ENCODE measurements around the gene HSD17B7. TPM values are rescaled to one million over a fixed set of nuclear protein-coding genes. Genes with fewer than 3 reads are reported as not detected.

The HSD17B7 gene
- total and polyA plus RNA-seq, 2 of the 8 experiments (the other 6 are each of a cell fraction or from before 2014, with no cell fraction given) = 31.0 to 37.8 TPM

DNA sequence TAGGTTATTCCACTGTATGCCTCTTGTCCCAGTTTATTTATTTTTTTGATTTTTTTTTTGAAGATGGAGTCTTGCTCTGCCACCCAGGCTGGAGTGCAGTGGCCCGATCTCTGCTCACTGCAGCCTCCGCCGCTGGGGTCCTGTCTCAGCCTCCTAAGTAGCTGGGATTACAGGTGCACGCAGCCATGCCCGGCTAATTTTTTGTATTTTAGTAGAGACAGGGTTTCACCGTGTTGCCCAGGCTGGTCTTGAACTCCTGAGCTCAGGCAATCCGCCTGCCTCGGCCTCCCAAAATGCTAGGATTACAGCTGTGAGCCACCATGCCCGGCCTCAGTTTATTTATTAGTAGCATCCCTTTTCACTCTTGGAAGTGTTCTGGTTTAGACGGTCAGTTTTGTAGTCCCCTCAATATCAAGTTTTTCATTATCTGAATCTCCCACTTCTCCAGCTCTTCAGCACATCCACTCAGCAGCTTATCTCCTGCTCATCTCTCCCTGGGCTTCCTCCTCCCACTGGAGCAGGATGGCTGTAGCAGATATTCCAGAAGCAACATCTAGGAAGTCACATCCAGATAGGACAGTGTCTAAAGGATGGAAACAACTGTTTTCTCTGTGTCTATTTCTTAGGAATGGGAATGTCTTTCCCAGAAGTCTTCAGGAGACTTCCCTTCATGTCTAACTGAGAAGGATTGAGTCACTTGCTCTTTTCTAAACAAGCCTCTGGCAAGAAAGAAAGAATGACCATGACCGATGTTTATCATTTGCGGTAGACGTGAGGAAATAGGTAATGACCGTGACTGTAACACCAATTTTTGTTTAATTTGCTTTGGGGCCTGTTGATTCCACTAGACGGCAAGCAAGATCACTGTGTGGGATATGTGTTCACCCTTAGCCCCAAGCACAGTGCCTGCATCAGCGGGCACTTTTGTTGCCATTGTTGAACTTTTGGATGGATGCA lies 56.0 kb downstream of the HSD17B7 start:
- no peak overlapping the region for H3K9ac ChIP-seq (replicated peaks in 1 of 4; ENCODE audit: extremely low read depth in 1 of 4, low read depth in 3 of 4, low read length in 3 of 4)
- no peaks in the 10 kb centered on the region for H3K27me3 ChIP-seq (replicated peaks in 1 of 4; ENCODE audit: control insufficient read depth in 3 of 4, extremely low read depth in 1 of 4, insufficient read depth in 3 of 4, low read length in 3 of 4)
- H3K4ac ChIP-seq (replicated peaks; ENCODE audit: insufficient read length, low read depth, low read length) = no peak overlapping the region
- no peak overlapping the region for H2BK15ac ChIP-seq (ENCODE audit: low read length)
- H3K4me3 ChIP-seq (ENCODE audit: extremely low read depth in 1 of 4, insufficient read depth in 2 of 4, low read depth in 3 of 4, low read length in 4 of 4) = no peak overlapping the region
- H3K79me2 ChIP-seq (ENCODE audit: control insufficient read depth in 1 of 2, insufficient read depth in 2 of 2, low read length in 2 of 2) = no peaks in the 10 kb centered on the region
- DNase-seq (ENCODE audit: low read depth in 1 of 2, low spot score in 2 of 2) (no peak), FAIRE-seq (no peak)
- no peak overlapping the region for H2BK12ac ChIP-seq (ENCODE audit: low read depth, low read length)
- no peaks in the 10 kb centered on the region for H4K20me1 ChIP-seq (replicated peaks in 1 of 2; ENCODE audit: control insufficient read depth in 1 of 2, insufficient read depth in 2 of 2, low read length in 2 of 2)
- no peak overlapping the region for H3K56ac ChIP-seq (replicated peaks; ENCODE audit: insufficient read length, low read depth, low read length)
- H3K4me1 ChIP-seq (replicated peaks in 1 of 4; ENCODE audit: control insufficient read depth in 3 of 4, insufficient read depth in 4 of 4, low read length in 3 of 4) = no peaks in the 10 kb centered on the region
- peak overlapping the region; percentile 90; the same call in 1 of the 2 replicates for H2AFZ ChIP-seq (ENCODE audit: low read length)
- ChIA-PET CTCF (ENCODE audit: partially characterized antibody) (interaction anchor here (1.3 to 3.2 kb wide), 6 partner anchors 10 to 470 kb away, joined by 4 to 26 read pairs (median 6); partner anchors contain the start of genes CCDC190 and RGS4), POLR2A (ENCODE audit: partially characterized antibody) (no interaction called here)
- no peak overlapping the region for H4K91ac ChIP-seq (replicated peaks; ENCODE audit: insufficient read length, low read length)
- no peak overlapping the region for H3K14ac ChIP-seq (ENCODE audit: insufficient read length)
- H3K18ac ChIP-seq (ENCODE audit: extremely low read depth, low read length) = no peak overlapping the region
- no peaks in the 10 kb centered on the region for H3K79me1 ChIP-seq (ENCODE audit: low read depth, low read length)
- H2BK120ac ChIP-seq (replicated peaks; ENCODE audit: low read depth, low read length) = no peak overlapping the region
- no peak overlapping the region for H3K23ac ChIP-seq (ENCODE audit: insufficient read length)
- H3K36me3 ChIP-seq (ENCODE audit: control insufficient read depth in 2 of 4, insufficient read depth in 4 of 4, low read length in 3 of 4) = no peaks in the 10 kb centered on the region
- no peak overlapping the region for H2AK5ac ChIP-seq (ENCODE audit: low read depth, low read length)
- no peaks in the 10 kb centered on the region; the same call in 1 of the 2 replicates for H3K23me2 ChIP-seq (ENCODE audit: low read depth, low read length)
- H3K4me2 ChIP-seq (ENCODE audit: insufficient read depth in 1 of 2, low read depth in 2 of 2, low read length in 2 of 2) = no peak overlapping the region
- WGBS, 2 experiments (ENCODE audit: extremely low coverage in 1 of 2, insufficient coverage in 1 of 2, insufficient read length in 1 of 2, insufficient replicate concordance in 2 of 2, low coverage in 1 of 2, low lambda C conversion rate in 2 of 2, missing lambda C conversion rate in 1 of 2) = 96% methylated on average over 16 of the region's 16 CpGs; no CpG with 5 or more reads in 1 of the 2 experiments
- no peak overlapping the region for H4K5ac ChIP-seq (ENCODE audit: insufficient read length, low read depth, low read length)
- no peaks in the 10 kb centered on the region for H3K9me3 ChIP-seq (ENCODE audit: insufficient read depth in 2 of 2, low read depth in 1 of 2, low read length in 1 of 2)
- no peak overlapping the region for H3K27ac ChIP-seq (ENCODE audit: low read depth, low read length)
- H2BK5ac ChIP-seq (ENCODE audit: low read depth, low read length) = no peak overlapping the region
- H4K8ac ChIP-seq (ENCODE audit: extremely low read depth, insufficient read depth, low read length) = no peak overlapping the region
- H2BK20ac ChIP-seq (ENCODE audit: low read length) = no peak overlapping the region
- TF ChIP-seq POLR2A (IDR thresholded peaks at IDR 0.05; ENCODE audit: control extremely low read depth in 1 of 2, low read depth in 2 of 2, low read length in 2 of 2) = no peak
- TF ChIP-seq EZH2 (IDR thresholded peaks at IDR 0.05; ENCODE audit: low read depth, low read length, severe bottlenecking) = no peak
- TF ChIP-seq EGR1 (IDR thresholded peaks at IDR 0.05; ENCODE audit: borderline replicate concordance, low read depth, low read length) = no peak
- TF ChIP-seq MAX (IDR thresholded peaks at IDR 0.05) = no peak
- TF ChIP-seq, protein P1, sequence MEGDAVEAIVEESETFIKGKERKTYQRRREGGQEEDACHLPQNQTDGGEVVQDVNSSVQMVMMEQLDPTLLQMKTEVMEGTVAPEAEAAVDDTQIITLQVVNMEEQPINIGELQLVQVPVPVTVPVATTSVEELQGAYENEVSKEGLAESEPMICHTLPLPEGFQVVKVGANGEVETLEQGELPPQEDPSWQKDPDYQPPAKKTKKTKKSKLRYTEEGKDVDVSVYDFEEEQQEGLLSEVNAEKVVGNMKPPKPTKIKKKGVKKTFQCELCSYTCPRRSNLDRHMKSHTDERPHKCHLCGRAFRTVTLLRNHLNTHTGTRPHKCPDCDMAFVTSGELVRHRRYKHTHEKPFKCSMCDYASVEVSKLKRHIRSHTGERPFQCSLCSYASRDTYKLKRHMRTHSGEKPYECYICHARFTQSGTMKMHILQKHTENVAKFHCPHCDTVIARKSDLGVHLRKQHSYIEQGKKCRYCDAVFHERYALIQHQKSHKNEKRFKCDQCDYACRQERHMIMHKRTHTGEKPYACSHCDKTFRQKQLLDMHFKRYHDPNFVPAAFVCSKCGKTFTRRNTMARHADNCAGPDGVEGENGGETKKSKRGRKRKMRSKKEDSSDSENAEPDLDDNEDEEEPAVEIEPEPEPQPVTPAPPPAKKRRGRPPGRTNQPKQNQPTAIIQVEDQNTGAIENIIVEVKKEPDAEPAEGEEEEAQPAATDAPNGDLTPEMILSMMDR (IDR thresholded peaks at IDR 0.05; ENCODE audit: control extremely low read depth in 1 of 3, insufficient read depth in 1 of 3, low read depth in 1 of 3, low read length in 3 of 3) = no peak
- TF ChIP-seq BACH1 (IDR thresholded peaks at IDR 0.05; ENCODE audit: low read length) = no peak
- no peak for TF ChIP-seq CBX8 (IDR thresholded peaks at IDR 0.05; ENCODE audit: borderline replicate concordance, low read depth, low read length)
- TF ChIP-seq USF2 (IDR thresholded peaks at IDR 0.05; ENCODE audit: low read length) = no peak
